Mesenchymal stem cell (in vitro differentiated cells and primary cell): ENCODE data around the gene ZNF598. TPM values are rescaled to one million over a fixed set of nuclear protein-coding genes. Genes with fewer than 3 reads are reported as not detected.

Source experiments
- small RNA-seq: library from polyadenylated mRNA; stranded (forward); fragments of <200 nt; extraction: miRNeasy Mini kit (QIAGEN cat#:217004); gene quantifications from one replicate; pipeline ENCODE3, GENCODE V24; 2013; ENCODE audit warnings: low read depth

ZNF598 gene

Small RNA genes lying within 50 kb of the gene (small RNA-seq; reads per million reads assigned to genes)
- 0.86 reads per million for gene AC005363.2
- gene RN7SL219P: not detected
- not detected for gene SNORA10
- not detected for gene SNORA64
